ENCODE data around the gene FAM47E. TPM values are rescaled to one million over a fixed set of nuclear protein-coding genes. Genes with fewer than 3 reads are reported as not detected.
"Not testable (repeated sequence)": the region's sequence is repeated elsewhere in the genome, so short reads cannot be mapped to it uniquely, and the experiment has no call there.

FAM47E gene
- total RNA-seq, 1 experiment from 2014 or later = 2.0 TPM

DNA sequence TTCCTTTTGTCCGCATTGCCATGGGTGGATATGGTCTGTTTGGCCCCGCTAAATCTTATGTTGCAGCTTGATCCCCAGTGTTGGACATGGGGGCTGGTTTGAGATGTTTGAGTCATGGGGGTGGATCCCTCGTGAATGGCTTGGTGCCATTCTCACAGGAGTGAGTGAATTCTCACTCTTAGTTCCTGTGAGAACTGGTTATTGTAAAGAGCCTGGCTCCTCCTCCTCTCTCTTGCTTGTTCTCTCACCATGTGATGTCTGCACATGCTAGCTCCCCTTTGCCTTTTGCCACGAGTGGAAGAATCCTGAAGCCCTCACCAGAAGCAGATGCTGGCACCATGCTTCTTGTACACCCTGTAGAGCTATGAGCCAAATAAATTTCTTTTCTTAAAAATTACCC, 32.4 kb downstream of the FAM47E start:
- H3K27me3 ChIP-seq (ENCODE audit: insufficient read depth, low read length) = no peaks in the 10 kb centered on the region
- Mint-ChIP-seq H3K27ac (peak overlapping the region in 1 of 3 experiments; percentile 20; a peak in 1 of 7 replicates), H3K4me3 (no peak overlapping the region), H3K9me3 (peaks cover 3 to 10% of the 10 kb centered on the region in 2 experiments; a peak in 4 of 5 replicates), H3K4me1 (no peaks in the 10 kb centered on the region; a peak in 1 of 4 replicates), H3K36me3 (ENCODE audit: insufficient read depth in 1 of 3, low read depth in 3 of 3) (no peaks in the 10 kb centered on the region), H3K27me3 (ENCODE audit: low read depth) (peaks cover 12% of the 10 kb centered on the region)
- H3K4me1 ChIP-seq (ENCODE audit: insufficient read depth, low read length) = no peaks in the 10 kb centered on the region
- no peaks in the 10 kb centered on the region for H3K9me3 ChIP-seq (ENCODE audit: control insufficient read depth, low read depth, low read length)
- H2BK20ac ChIP-seq (ENCODE audit: low read depth, low read length, poor library complexity, severe bottlenecking) = no peak overlapping the region
- no peak overlapping the region for H3K27ac ChIP-seq (ENCODE audit: insufficient read length, low read depth, low read length)
- H2BK15ac ChIP-seq (ENCODE audit: low read depth, low read length) = no peak overlapping the region
- no peaks in the 10 kb centered on the region for H3K23me2 ChIP-seq (ENCODE audit: insufficient read length, low read depth, low read length, poor library complexity, severe bottlenecking)
- no peak overlapping the region for H2BK120ac ChIP-seq (ENCODE audit: low read depth, low read length, poor library complexity, severe bottlenecking)
- no peak overlapping the region for H4K91ac ChIP-seq (ENCODE audit: insufficient read length, low read depth, low read length)
- no peak overlapping the region for H3K4ac ChIP-seq (ENCODE audit: low read depth, low read length)
- H2BK12ac ChIP-seq (ENCODE audit: insufficient read length, low read depth, low read length) = no peak overlapping the region
- no peak overlapping the region for H3K18ac ChIP-seq (ENCODE audit: insufficient read length, low read depth, low read length)
- no peak overlapping the region for H4K8ac ChIP-seq (replicated peaks; ENCODE audit: insufficient read length, low read depth, low read length)
- no peak for TF ChIP-seq CTCF (conservative IDR thresholded peaks at IDR 0.05)
- H2BK5ac ChIP-seq (ENCODE audit: insufficient read length, low read length) = no peak overlapping the region
- H3K56ac ChIP-seq (ENCODE audit: insufficient read length, low read depth, low read length) = no peak overlapping the region
- no peaks in the 10 kb centered on the region for H3K79me1 ChIP-seq (ENCODE audit: insufficient read depth, low read depth, low read length, poor library complexity, severe bottlenecking)
- no CpG with 5 or more reads among the region's 4 CpGs for WGBS (ENCODE audit: extremely low coverage, insufficient read length, low lambda C conversion rate)
- DNase-seq = no peak
- H3K14ac ChIP-seq (ENCODE audit: insufficient read depth, low read length) = no peak overlapping the region
- H4K20me1 ChIP-seq (ENCODE audit: control insufficient read depth, insufficient read depth, insufficient read length) = no peaks in the 10 kb centered on the region
- no peak overlapping the region for H2AK5ac ChIP-seq (ENCODE audit: insufficient read length, low read length)
- H3K9ac ChIP-seq (ENCODE audit: extremely low read depth, insufficient read length, low read length) = no peak overlapping the region
- H3T11ph ChIP-seq (ENCODE audit: low read length) = no peak overlapping the region
- no peak overlapping the region for H4K5ac ChIP-seq (ENCODE audit: insufficient read length, low read depth, low read length)
- H3K4me2 ChIP-seq (ENCODE audit: insufficient read depth, insufficient read length, low read length) = no peak overlapping the region
- no peaks in the 10 kb centered on the region for H3K79me2 ChIP-seq (ENCODE audit: insufficient read depth, low read length)
- no peak overlapping the region for H3K23ac ChIP-seq (ENCODE audit: insufficient read length, low read depth, low read length)
- no peak overlapping the region for H2AFZ ChIP-seq (ENCODE audit: low read length)

- H2BK120ac ChIP-seq (ENCODE audit: low read depth, low read length, poor library complexity, severe bottlenecking); H3K56ac ChIP-seq (ENCODE audit: insufficient read length, low read depth, low read length); H3K36me3 Mint-ChIP-seq (ENCODE audit: insufficient read depth in 1 of 3, low read depth in 3 of 3); H3K9ac ChIP-seq (ENCODE audit: extremely low read depth, insufficient read length, low read length); H3K27ac ChIP-seq (ENCODE audit: insufficient read length, low read depth, low read length); H3K4ac ChIP-seq (ENCODE audit: low read depth, low read length); H3K27me3 ChIP-seq (ENCODE audit: insufficient read depth, low read length); H3K79me1 ChIP-seq (ENCODE audit: insufficient read depth, low read depth, low read length, poor library complexity, severe bottlenecking); H3K4me1 ChIP-seq (ENCODE audit: insufficient read depth, low read length); H4K8ac ChIP-seq (replicated peaks; ENCODE audit: insufficient read length, low read depth, low read length); H4K20me1 ChIP-seq (ENCODE audit: control insufficient read depth, insufficient read depth, insufficient read length); H3K4me1 Mint-ChIP-seq; H4K91ac ChIP-seq (ENCODE audit: insufficient read length, low read depth, low read length); H2BK12ac ChIP-seq (ENCODE audit: insufficient read length, low read depth, low read length); H3K23me2 ChIP-seq (ENCODE audit: insufficient read length, low read depth, low read length, poor library complexity, severe bottlenecking); H2BK20ac ChIP-seq (ENCODE audit: low read depth, low read length, poor library complexity, severe bottlenecking); H3K27ac Mint-ChIP-seq; H3K4me3 Mint-ChIP-seq; H3K14ac ChIP-seq (ENCODE audit: insufficient read depth, low read length); H3K79me2 ChIP-seq (ENCODE audit: insufficient read depth, low read length); H3K18ac ChIP-seq (ENCODE audit: insufficient read length, low read depth, low read length); H2AFZ ChIP-seq (ENCODE audit: low read length); H2BK15ac ChIP-seq (ENCODE audit: low read depth, low read length); H2AK5ac ChIP-seq (ENCODE audit: insufficient read length, low read length); H3K9me3 ChIP-seq (ENCODE audit: control insufficient read depth, low read depth, low read length); H3K4me2 ChIP-seq (ENCODE audit: insufficient read depth, insufficient read length, low read length); H3T11ph ChIP-seq (ENCODE audit: low read length); H4K5ac ChIP-seq (ENCODE audit: insufficient read length, low read depth, low read length); DNase-seq; H3K23ac ChIP-seq (ENCODE audit: insufficient read length, low read depth, low read length); H2BK5ac ChIP-seq (ENCODE audit: insufficient read length, low read length): not testable (repeated sequence)
- Mint-ChIP-seq H3K27me3 (ENCODE audit: low read depth) (peaks cover 12% of the 10 kb centered on the region), H3K9me3 (peaks cover 3 to 10% of the 10 kb centered on the region in 2 experiments; a peak in 4 of 5 replicates)
- WGBS (ENCODE audit: extremely low coverage, insufficient read length, low lambda C conversion rate) = no CpG with 5 or more reads among the region's 3 CpGs
These were observed 36.3 kb downstream of the FAM47E start for GRCh38 chr4:76287811-76288210.

Data from H9 (cell line).